Osteocyte (in vitro differentiated cells): Measurements from ENCODE around the gene BAAT. TPM values are rescaled to one million over a fixed set of nuclear protein-coding genes. Genes with fewer than 3 reads are reported as not detected.

Experiments used
- DNase-seq: peaks from one replicate; pipeline ENCODE4 v3.0.0; 2021; ENCODE audit warnings: mixed read lengths; ENCODE audit not compliant: unreplicated experiment; ENCODE audit errors: extremely low spot score
- H3K27ac Mint-ChIP-seq: one replicate; pipeline ENCODE4 v1.8.0; 2021; ENCODE audit warnings: mild to moderate bottlenecking, mixed read lengths; ENCODE audit not compliant: unreplicated experiment
- H3K27me3 Mint-ChIP-seq: one replicate; pipeline ENCODE4 v1.8.0; 2021; ENCODE audit warnings: mixed read lengths; ENCODE audit not compliant: unreplicated experiment
- H3K36me3 Mint-ChIP-seq: one replicate; pipeline ENCODE4 v1.8.0; 2021; ENCODE audit warnings: mixed read lengths; ENCODE audit not compliant: unreplicated experiment
- H3K4me1 Mint-ChIP-seq: one replicate; pipeline ENCODE4 v1.8.0; 2021; ENCODE audit warnings: mixed read lengths; ENCODE audit not compliant: unreplicated experiment
- H3K4me3 Mint-ChIP-seq: one replicate; pipeline ENCODE4 v1.8.0; 2021; ENCODE audit warnings: mild to moderate bottlenecking, moderate library complexity, mixed read lengths; ENCODE audit not compliant: unreplicated experiment
- H3K9me3 Mint-ChIP-seq: one replicate; pipeline ENCODE4 v1.8.0; 2021; ENCODE audit warnings: mixed read lengths; ENCODE audit not compliant: unreplicated experiment
- CTCF ChIP-seq: fragments of 200-600 bp; sonication (generic); IDR thresholded peaks from 2 replicates; pipeline ENCODE4 v1.5.0; 2021; ENCODE audit warnings: antibody characterized with exemption, mild to moderate bottlenecking, moderate library complexity
- total RNA-seq: library from RNA; stranded (reverse); gene quantifications from 2 replicates; pipeline ENCODE4 v1.2.1, GENCODE V29; 2021

Gene BAAT
- total RNA-seq, 1 donor from 2014 or later: 0.13 TPM

- Mint-ChIP-seq H3K36me3 (peaks cover 8% of the 10 kb centered on the region), H3K4me3 (no peak overlapping the region), H3K27me3 (no peaks in the 10 kb centered on the region), H3K27ac (peak overlapping the region; percentile 12), H3K4me1 (peaks cover 18% of the 10 kb centered on the region), H3K9me3 (peaks cover 27% of the 10 kb centered on the region)
- DNase-seq: no peak
- no peak for TF ChIP-seq CTCF
Observed at GRCh38 chr9:101418518-101419430, 34.0 kb upstream of the BAAT start.

- DNase-seq: no peak
- Mint-ChIP-seq H3K36me3 (peaks cover 16% of the 10 kb centered on the region), H3K27ac (no peak overlapping the region), H3K4me1 (peaks cover 18% of the 10 kb centered on the region), H3K9me3 (peaks cover 35% of the 10 kb centered on the region), H3K27me3 (no peaks in the 10 kb centered on the region), H3K4me3 (no peak overlapping the region)
- no peak for TF ChIP-seq CTCF
Observed at GRCh38 chr9:101417977-101418376, 33.2 kb upstream of the BAAT start.

- no peak for TF ChIP-seq CTCF
- H3K27me3 Mint-ChIP-seq: no peaks in the 10 kb centered on the region
- H3K9me3 Mint-ChIP-seq: peaks cover 40% of the 10 kb centered on the region
- no peak for DNase-seq
- H3K4me3 Mint-ChIP-seq: no peak overlapping the region
- peaks cover 18% of the 10 kb centered on the region for H3K4me1 Mint-ChIP-seq
- H3K27ac Mint-ChIP-seq: no peak overlapping the region
- peaks cover 20% of the 10 kb centered on the region for H3K36me3 Mint-ChIP-seq
Observed at GRCh38 chr9:101417389-101417788, 32.6 kb upstream of the BAAT start.

- Mint-ChIP-seq H3K27me3 (no peaks in the 10 kb centered on the region), H3K36me3 (peaks cover 31% of the 10 kb centered on the region), H3K4me1 (peaks cover 10% of the 10 kb centered on the region), H3K4me3 (no peak overlapping the region), H3K27ac (no peak overlapping the region), H3K9me3 (peaks cover 49% of the 10 kb centered on the region)
- TF ChIP-seq CTCF: no peak
- no peak for DNase-seq
Observed at GRCh38 chr9:101415578-101415977, 30.8 kb upstream of the BAAT start.

- no peaks in the 10 kb centered on the region for H3K27me3 Mint-ChIP-seq
- TF ChIP-seq CTCF: no peak
Observed at GRCh38 chr9:101414839-101415238, 30.0 kb upstream of the BAAT start.

More at GRCh38 chr9:101414839-101415238, 30.0 kb upstream of the BAAT start:
- Mint-ChIP-seq H3K9me3 (peaks cover 53% of the 10 kb centered on the region), H3K4me3 (no peak overlapping the region), H3K27ac (no peak overlapping the region), H3K4me1 (peaks cover 10% of the 10 kb centered on the region), H3K36me3 (peaks cover 32% of the 10 kb centered on the region)
- no peak for DNase-seq
